Body of pancreas (tissue), 4 donors: ENCODE results near the gene AREL1. TPM values are rescaled to one million over a fixed set of nuclear protein-coding genes. Genes with fewer than 3 reads are reported as not detected.

Source experiments
- ATAC-seq: fragments of 150-250 bp; one replicate; pipeline ENCODE4 v1.9.1; 2016
- DNase-seq, 4 donors: peaks; one replicate each; pipeline ENCODE4 v3.0.0-alpha.2; 2019
- H3K27ac ChIP-seq, 4 donors: fragments of 200-600 bp; sonication (generic); 1 replicate in 3 of 4; 2 replicates in 1 of 4; pipeline versions ENCODE4 v1.5.1 to v1.6.1; 2016 to 2019; ENCODE audit warnings: mild to moderate bottlenecking in 1 of 4, mixed read lengths in 1 of 4, moderate library complexity in 1 of 4
- H3K27me3 ChIP-seq, 2 donors: fragments of 200-600 bp; sonication (generic); one replicate each; pipeline ENCODE4 v1.6.0; 2016; ENCODE audit warnings: mild to moderate bottlenecking in 1 of 2
- H3K36me3 ChIP-seq, 2 donors: fragments of 200-600 bp; sonication (generic); replicated peaks in 1 of 2; 2 replicates each; pipeline ENCODE4 v1.5.1; 2016; ENCODE audit warnings: low read depth in 2 of 2; ENCODE audit not compliant: insufficient read depth in 1 of 2
- H3K4me1 ChIP-seq: fragments of 200-600 bp; sonication (generic); one replicate; pipeline ENCODE4 v1.6.0; 2016
- H3K4me3 ChIP-seq, 2 donors: fragments of 200-600 bp; sonication (generic); 1 replicate in 1 of 2; 2 replicates in 1 of 2; pipeline ENCODE4 v1.5.1; 2016 to 2019
- H3K9me3 ChIP-seq, 3 donors: fragments of 200-600 bp; sonication (generic); 1 replicate in 2 of 3; 2 replicates in 1 of 3; pipeline ENCODE4 v1.5.1; 2016
- CTCF ChIP-seq, 7 experiments: fragments of 450-650 bp in 4 of 7; fragments of 200-600 bp in 3 of 7; sonication (generic) in 3 of 7; IDR thresholded peaks; one replicate each; pipeline ENCODE4 v1.5.1; 2016 to 2019; ENCODE audit warnings: antibody characterized with exemption in 7 of 7
- POLR2A ChIP-seq, 3 donors: fragments of 450-650 bp; IDR thresholded peaks; one replicate each; pipeline ENCODE4 v1.6.1; 2016; ENCODE audit warnings: antibody characterized with exemption in 3 of 3, mild to moderate bottlenecking in 2 of 3
- WGBS, 2 donors: methylation state at CpG; one replicate each; pipeline ENCODE4 v1.1.5; 2017; 5-methylcytosine and 5-hydroxymethylcytosine counted together
- intact Hi-C: fragments of 100-400 bp; cut with DNase I; formaldehyde crosslinking; loops from one replicate; pipeline ENCODE4 v1.15.1; 2023
- total RNA-seq, 2 donors: library from RNA; depleted of rRNA; stranded (reverse); fragments of >200 nt; gene quantifications; one replicate each; pipeline ENCODE4 v1.1.0, GENCODE V29; 2016

AREL1 gene
- total RNA-seq, 2 donors from 2014 or later: 10.6 to 21.1 TPM

- no peaks in the 10 kb centered on the region for H3K36me3 ChIP-seq
- TF ChIP-seq CTCF (IDR thresholded peaks at IDR 0.05): no peak
- no peak for TF ChIP-seq POLR2A (IDR thresholded peaks at IDR 0.05)
- no peak overlapping the region for H3K27ac ChIP-seq
- WGBS, 2 donors: 69 to 90% methylated on average over 1 of the region's 1 CpG
- DNase-seq (no peak), ATAC-seq (no peak)
- no peaks in the 10 kb centered on the region for H3K9me3 ChIP-seq
- H3K27me3 ChIP-seq: no peaks in the 10 kb centered on the region
- no peak overlapping the region for H3K4me3 ChIP-seq
- no peaks in the 10 kb centered on the region for H3K4me1 ChIP-seq
- intact Hi-C loops: no loop called here
These were observed 15.9 kb downstream of the AREL1 start for GRCh38 chr14:74697011-74697410.

- intact Hi-C loops: no loop called here
- Histone ChIP-seq H3K36me3 (no peaks in the 10 kb centered on the region), H3K27ac (no peak overlapping the region), H3K9me3 (no peaks in the 10 kb centered on the region), H3K4me1 (no peaks in the 10 kb centered on the region), H3K27me3 (no peaks in the 10 kb centered on the region), H3K4me3 (no peak overlapping the region)
- DNase-seq (no peak), ATAC-seq (no peak)
- TF ChIP-seq POLR2A (IDR thresholded peaks at IDR 0.05): no peak
- TF ChIP-seq CTCF (IDR thresholded peaks at IDR 0.05): no peak
- WGBS, 2 donors: 89 to 96% methylated on average over 4 of the region's 4 CpGs
These were observed 17.5 kb downstream of the AREL1 start for GRCh38 chr14:74695406-74695805.

GRCh38 chr14:74693191-74693590, 19.7 kb downstream of the AREL1 start:
- DNase-seq (no peak), ATAC-seq (no peak)
- TF ChIP-seq CTCF (IDR thresholded peaks at IDR 0.05) (no peak), POLR2A (IDR thresholded peaks at IDR 0.05) (no peak)
- Histone ChIP-seq H3K4me3 (no peak overlapping the region), H3K27ac (no peak overlapping the region), H3K9me3 (no peaks in the 10 kb centered on the region), H3K4me1 (no peaks in the 10 kb centered on the region), H3K27me3 (no peaks in the 10 kb centered on the region), H3K36me3 (no peaks in the 10 kb centered on the region)
- intact Hi-C loops: no loop called here
- 88 to 93% methylated on average over 3 of the region's 3 CpGs for WGBS, 2 donors

- no peaks in the 10 kb centered on the region for H3K9me3 ChIP-seq
- peaks cover 1% of the 10 kb centered on the region for H3K4me1 ChIP-seq
- no peak overlapping the region for H3K4me3 ChIP-seq
- TF ChIP-seq CTCF (IDR thresholded peaks at IDR 0.05) (no peak), POLR2A (IDR thresholded peaks at IDR 0.05) (no peak)
- no peaks in the 10 kb centered on the region for H3K36me3 ChIP-seq
- DNase-seq: no peak
- no peak for ATAC-seq
- intact Hi-C loops: no loop called here
- 65 to 74% methylated on average over 2 of the region's 2 CpGs for WGBS, 2 donors
- no peaks in the 10 kb centered on the region for H3K27me3 ChIP-seq
- no peak overlapping the region for H3K27ac ChIP-seq
These were observed 21.4 kb downstream of the AREL1 start for GRCh38 chr14:74691456-74691855.

- WGBS, 2 donors: 19 to 22% methylated on average over 3 of the region's 3 CpGs
- DNase-seq: no peak
- Histone ChIP-seq H3K4me1 (peaks cover 5% of the 10 kb centered on the region), H3K27ac (no peak overlapping the region), H3K9me3 (no peaks in the 10 kb centered on the region), H3K36me3 (peaks cover 0 to 12% of the 10 kb centered on the region in 2 donors), H3K27me3 (no peaks in the 10 kb centered on the region), H3K4me3 (no peak overlapping the region)
- TF ChIP-seq CTCF (IDR thresholded peaks at IDR 0.05) (no peak), POLR2A (IDR thresholded peaks at IDR 0.05) (no peak)
- intact Hi-C loops: no loop called here
- ATAC-seq: no peak
These were observed 26.8 kb downstream of the AREL1 start for GRCh38 chr14:74685921-74686678.
